Purkinje cell (primary cell): Measurements from ENCODE around the gene PSME4. TPM values are rescaled to one million over a fixed set of nuclear protein-coding genes. Genes with fewer than 3 reads are reported as not detected.

Experiments
- polyA plus RNA-seq: library from polyadenylated mRNA; unstranded; fragments of >200 nt; fragmentation: Nextera tagmentation; gene quantifications from 2 replicates; pipeline ENCODE4 v1.2.1, GENCODE V29; 2014

PSME4 gene
- 9.7 and 11.4 TPM in 2 replicates for polyA plus RNA-seq

GRCh38 chr2:53970724-53971602 lies at the start of gene PSME4:
TSS of gene PSME4 (minus strand) at chr2:53970993. CDS start at chr2:53970784, 209 bp downstream.

GRCh38 chr2:53859206-53860181 lies 111.3 kb downstream of the PSME4 start, which contains the start of gene GPR75:
TSS of gene GPR75 (minus strand) at chr2:53859967. CDS start at chr2:53854756, 5,211 bp downstream.

Other genes starting within 250 kb of the PSME4 start
- 6.1 and 14.2 TPM in 2 replicates for gene CHAC2, start 203.2 kb downstream of the PSME4 start, polyA plus RNA-seq
- 40.3 and 48.4 TPM in 2 replicates for gene ASB3, start 184.0 kb downstream of the PSME4 start, polyA plus RNA-seq
- 168 and 198 TPM in 2 replicates for gene ERLEC1, start 183.9 kb downstream of the PSME4 start, polyA plus RNA-seq
- gene GPR75, start 111.0 kb downstream of the PSME4 start, polyA plus RNA-seq = 1.1 and 1.5 TPM in 2 replicates
- 749 and 754 TPM in 2 replicates for gene ACYP2, start 144.6 kb upstream of the PSME4 start, polyA plus RNA-seq